Nephron progenitor cell (in vitro differentiated cells): ENCODE measurements around the gene FABP7.

Experiments used
- DNase-seq: peaks from one replicate; pipeline ENCODE4 v3.0.0; 2021
- H3K27ac Mint-ChIP-seq: 2 replicates; pipeline ENCODE4 v1.8.0; 2021; ENCODE audit warnings: mild to moderate bottlenecking, moderate library complexity, mixed read lengths
- H3K27me3 Mint-ChIP-seq: 2 replicates; pipeline ENCODE4 v1.8.0; 2021; ENCODE audit warnings: mild to moderate bottlenecking, low read depth, mixed read lengths; ENCODE audit not compliant: poor library complexity
- H3K36me3 Mint-ChIP-seq: 2 replicates; pipeline ENCODE4 v1.8.0; 2021; ENCODE audit warnings: low read depth, mixed read lengths
- H3K4me1 Mint-ChIP-seq: 2 replicates; pipeline ENCODE4 v1.8.0; 2021; ENCODE audit warnings: mixed read lengths
- H3K4me3 Mint-ChIP-seq: 2 replicates; pipeline ENCODE4 v1.8.0; 2021; ENCODE audit warnings: mild to moderate bottlenecking, moderate library complexity, mixed read lengths
- H3K9me3 Mint-ChIP-seq: 2 replicates; pipeline ENCODE4 v1.8.0; 2021; ENCODE audit warnings: mild to moderate bottlenecking, moderate library complexity, mixed read lengths
- TF ChIP-seq, protein P1 (sequence below): fragments of 200-600 bp; sonication (generic); IDR thresholded peaks from 2 replicates; pipeline ENCODE4 v1.5.0; 2021; ENCODE audit warnings: antibody characterized with exemption

FABP7 gene

DNA sequence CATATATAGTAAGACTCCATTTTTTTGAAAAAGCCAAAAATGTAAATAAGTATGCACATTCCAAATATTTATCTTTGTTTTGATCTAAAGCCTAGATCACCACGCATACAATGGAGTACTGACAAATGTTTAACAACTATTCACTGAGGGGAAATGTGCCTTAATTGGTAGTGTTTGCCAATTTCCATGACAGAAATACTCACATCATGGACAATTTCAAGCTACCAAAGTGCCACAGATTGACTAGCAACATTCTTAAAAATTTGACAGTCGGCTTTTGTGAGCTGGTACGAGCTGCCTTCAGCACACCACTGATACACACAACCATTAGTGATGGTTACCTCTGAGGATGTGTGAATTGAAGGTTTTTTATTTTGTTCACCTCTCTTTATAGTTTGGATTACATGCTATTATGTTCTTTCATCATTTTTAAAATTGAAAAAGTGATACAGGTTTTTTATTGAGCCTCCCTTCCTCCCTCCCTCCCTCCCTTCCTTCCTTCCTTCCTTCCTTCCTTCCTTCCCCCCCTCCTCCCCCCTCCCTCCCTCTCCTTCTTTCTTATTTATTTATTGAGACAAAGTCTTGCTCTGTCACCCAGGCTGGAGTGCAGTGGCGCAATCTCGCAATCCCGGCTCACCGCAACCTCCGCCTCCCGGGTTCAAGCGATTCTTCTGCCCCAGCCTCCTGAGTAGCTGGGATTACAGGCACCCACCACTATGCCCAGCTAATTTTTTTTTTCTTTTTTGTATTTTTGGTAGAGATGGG, 28.8 kb downstream of the FABP7 start:
- H3K27me3 Mint-ChIP-seq: peaks cover 2% of the 10 kb centered on the region
- H3K9me3 Mint-ChIP-seq: no peaks in the 10 kb centered on the region
- no peak overlapping the region for H3K27ac Mint-ChIP-seq
- DNase-seq: no peak
- H3K36me3 Mint-ChIP-seq: peaks cover 11% of the 10 kb centered on the region
- H3K4me1 Mint-ChIP-seq: no peaks in the 10 kb centered on the region
- TF ChIP-seq, protein P1, sequence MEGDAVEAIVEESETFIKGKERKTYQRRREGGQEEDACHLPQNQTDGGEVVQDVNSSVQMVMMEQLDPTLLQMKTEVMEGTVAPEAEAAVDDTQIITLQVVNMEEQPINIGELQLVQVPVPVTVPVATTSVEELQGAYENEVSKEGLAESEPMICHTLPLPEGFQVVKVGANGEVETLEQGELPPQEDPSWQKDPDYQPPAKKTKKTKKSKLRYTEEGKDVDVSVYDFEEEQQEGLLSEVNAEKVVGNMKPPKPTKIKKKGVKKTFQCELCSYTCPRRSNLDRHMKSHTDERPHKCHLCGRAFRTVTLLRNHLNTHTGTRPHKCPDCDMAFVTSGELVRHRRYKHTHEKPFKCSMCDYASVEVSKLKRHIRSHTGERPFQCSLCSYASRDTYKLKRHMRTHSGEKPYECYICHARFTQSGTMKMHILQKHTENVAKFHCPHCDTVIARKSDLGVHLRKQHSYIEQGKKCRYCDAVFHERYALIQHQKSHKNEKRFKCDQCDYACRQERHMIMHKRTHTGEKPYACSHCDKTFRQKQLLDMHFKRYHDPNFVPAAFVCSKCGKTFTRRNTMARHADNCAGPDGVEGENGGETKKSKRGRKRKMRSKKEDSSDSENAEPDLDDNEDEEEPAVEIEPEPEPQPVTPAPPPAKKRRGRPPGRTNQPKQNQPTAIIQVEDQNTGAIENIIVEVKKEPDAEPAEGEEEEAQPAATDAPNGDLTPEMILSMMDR: no peak
- H3K4me3 Mint-ChIP-seq: no peak overlapping the region

DNA sequence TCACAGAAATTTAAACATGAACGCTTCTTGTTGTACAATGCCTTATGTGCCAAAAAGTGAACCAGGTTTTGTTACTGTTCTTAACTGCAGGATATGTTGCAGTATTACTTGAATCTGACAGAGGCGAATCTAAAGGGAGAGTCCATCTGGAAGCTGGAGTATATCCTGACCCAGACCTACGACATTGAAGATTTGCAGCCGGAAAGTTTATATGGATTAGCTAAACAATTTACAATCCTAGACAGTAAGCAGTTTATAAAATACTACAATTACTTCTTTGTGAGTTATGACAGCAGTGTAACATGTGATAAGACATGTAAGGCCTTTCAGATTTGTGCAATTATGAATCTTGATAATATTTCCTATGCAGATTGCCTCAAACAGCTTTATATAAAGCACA, 29.5 kb downstream of the FABP7 start:
- TF ChIP-seq, protein P1: no peak
- H3K9me3 Mint-ChIP-seq: no peaks in the 10 kb centered on the region
- H3K4me1 Mint-ChIP-seq: no peaks in the 10 kb centered on the region
- H3K27ac Mint-ChIP-seq: no peak overlapping the region
- peaks cover 6% of the 10 kb centered on the region for H3K36me3 Mint-ChIP-seq
- H3K27me3 Mint-ChIP-seq: peaks cover 2% of the 10 kb centered on the region
- no peak overlapping the region for H3K4me3 Mint-ChIP-seq
- no peak for DNase-seq

DNA sequence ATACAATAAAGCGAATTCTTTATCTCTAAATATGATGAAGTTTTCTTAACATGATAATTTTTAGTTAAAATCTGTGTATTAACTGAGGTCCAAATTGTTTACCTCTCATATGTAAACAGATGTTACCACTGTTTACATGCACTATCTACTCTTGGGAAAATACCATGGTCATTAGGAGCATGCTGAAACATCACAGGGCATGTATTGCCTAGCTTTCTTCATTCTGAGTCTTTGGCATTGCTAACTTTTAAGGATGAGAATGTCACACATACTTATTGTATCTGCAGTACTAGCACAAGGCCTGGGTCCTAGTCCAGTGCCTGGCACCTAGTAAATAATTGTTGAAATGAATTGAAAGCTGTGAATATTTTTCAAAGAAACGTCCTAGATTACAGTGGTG, 30.2 kb downstream of the FABP7 start:
- Mint-ChIP-seq H3K27me3 (peaks cover 5% of the 10 kb centered on the region), H3K27ac (no peak overlapping the region), H3K9me3 (no peaks in the 10 kb centered on the region), H3K36me3 (peaks cover 6% of the 10 kb centered on the region), H3K4me3 (no peak overlapping the region), H3K4me1 (no peaks in the 10 kb centered on the region)
- TF ChIP-seq, protein P1: no peak
- no peak for DNase-seq

DNA sequence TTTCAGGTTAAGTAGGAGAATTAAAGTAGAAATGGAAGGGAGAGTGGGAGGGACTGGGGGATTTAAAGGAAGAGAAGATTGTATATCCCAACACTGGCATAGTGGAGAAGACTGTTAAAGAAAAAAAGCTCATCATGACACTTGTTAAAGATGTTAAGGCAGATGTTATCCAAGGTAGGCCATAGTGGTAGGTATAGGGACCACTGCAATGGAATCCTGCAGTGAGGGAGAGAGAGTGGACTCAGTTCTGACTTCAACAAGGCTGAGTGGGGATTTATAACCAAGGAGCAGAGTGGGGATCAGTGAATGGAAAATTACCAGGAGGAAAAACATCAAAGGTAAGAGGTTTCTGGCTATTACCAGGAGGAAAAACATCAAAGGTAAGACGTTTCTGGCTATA, 30.7 kb downstream of the FABP7 start:
- Mint-ChIP-seq H3K36me3 (peaks cover 6% of the 10 kb centered on the region), H3K27me3 (peaks cover 5% of the 10 kb centered on the region), H3K4me3 (no peak overlapping the region), H3K9me3 (no peaks in the 10 kb centered on the region), H3K27ac (no peak overlapping the region), H3K4me1 (no peaks in the 10 kb centered on the region)
- TF ChIP-seq, protein P1: no peak
- no peak for DNase-seq

DNA sequence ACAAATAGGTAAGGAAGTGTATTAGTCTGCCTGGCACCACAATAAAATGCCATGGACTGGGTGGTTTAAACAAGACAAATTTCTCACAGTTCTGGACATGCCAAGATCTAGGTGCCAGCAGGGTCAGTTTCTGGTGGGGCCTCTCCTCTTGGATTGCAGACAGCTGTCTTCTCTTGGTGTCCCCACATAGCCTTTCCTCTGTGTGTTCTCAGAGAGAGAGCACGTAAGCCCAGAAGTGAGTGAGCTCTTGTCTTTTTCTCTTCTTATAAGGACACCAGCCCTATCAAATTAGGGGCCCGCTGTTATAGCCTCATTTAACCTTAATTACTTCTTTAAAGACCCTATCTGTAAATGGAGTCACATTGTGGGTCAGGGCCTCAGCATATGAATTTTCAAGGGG, 37.8 kb downstream of the FABP7 start:
- H3K36me3 Mint-ChIP-seq: no peaks in the 10 kb centered on the region
- H3K4me3 Mint-ChIP-seq: no peak overlapping the region
- H3K9me3 Mint-ChIP-seq: no peaks in the 10 kb centered on the region
- H3K4me1 Mint-ChIP-seq: no peaks in the 10 kb centered on the region
- TF ChIP-seq, protein P1: no peak
- H3K27ac Mint-ChIP-seq: peak overlapping the region; percentile 38
- H3K27me3 Mint-ChIP-seq: peaks cover 3% of the 10 kb centered on the region
- no peak for DNase-seq

DNA sequence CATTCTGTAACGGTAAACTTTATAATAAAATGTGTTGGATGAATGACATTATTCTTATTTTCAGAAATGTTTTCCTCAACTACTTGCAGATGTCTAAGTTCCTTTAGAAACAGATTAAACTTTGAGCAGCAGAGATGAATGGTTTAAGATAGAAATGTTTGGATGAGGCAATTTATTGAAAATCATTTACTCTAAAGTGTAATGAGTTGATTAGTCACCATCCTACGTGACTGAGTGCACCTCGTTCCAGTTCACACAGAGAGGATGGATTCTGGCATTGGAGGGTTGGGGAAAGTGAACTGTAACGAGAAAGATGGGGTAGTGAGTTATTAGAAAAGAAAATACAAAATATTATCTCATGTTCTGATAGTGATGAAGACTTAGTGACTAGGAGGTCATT, 38.2 kb downstream of the FABP7 start:
- DNase-seq: no peak
- Mint-ChIP-seq H3K27ac (no peak overlapping the region), H3K4me3 (no peak overlapping the region), H3K4me1 (no peaks in the 10 kb centered on the region), H3K27me3 (peaks cover 3% of the 10 kb centered on the region), H3K36me3 (no peaks in the 10 kb centered on the region), H3K9me3 (no peaks in the 10 kb centered on the region)
- TF ChIP-seq, protein P1: no peak
